HCT116 (cell line): ENCODE results near the gene CSH1.
"Not testable (repeated sequence)": the region's sequence is repeated elsewhere in the genome, so short reads cannot be mapped to it uniquely, and the experiment has no call there.

Experiments used
- CTCF ChIP-seq, 3 experiments: fragments of 200-600 bp in 1 of 3; sonication (generic) in 1 of 3; IDR thresholded peaks in 2 of 3; conservative IDR thresholded peaks in 1 of 3; 2 replicates each; pipeline ENCODE4 v1.5.1; 2012 to 2017; ENCODE audit warnings: low read depth in 2 of 3, low read length in 2 of 3, antibody characterized with exemption in 1 of 3, borderline replicate concordance in 1 of 3, control low read depth in 1 of 3, mild to moderate bottlenecking in 1 of 3, mixed read lengths in 1 of 3, mixed run types in 1 of 3, moderate library complexity in 1 of 3; ENCODE audit not compliant: insufficient read depth in 1 of 3
- EZH2 ChIP-seq: fragments of 200-600 bp; sonication (generic); IDR thresholded peaks from 2 replicates; pipeline ENCODE4 v1.6.1; 2017; ENCODE audit warnings: antibody characterized with exemption, mixed run types
- POLR2A ChIP-seq: IDR thresholded peaks from 2 replicates; pipeline ENCODE4 v1.7.0; 2011; ENCODE audit warnings: borderline replicate concordance; ENCODE audit not compliant: insufficient read depth, insufficient read length; ENCODE audit errors: extremely low read depth
- POLR2AphosphoS5 ChIP-seq: IDR thresholded peaks from 2 replicates; pipeline ENCODE4 v1.6.1; 2011; ENCODE audit warnings: mild to moderate bottlenecking, low read depth, low read length, moderate library complexity
- ZNF274 ChIP-seq: fragments of 200-500 bp; sonication (Bioruptor generic); IDR thresholded peaks from 2 replicates; pipeline ENCODE4 v1.6.1; 2014; ENCODE audit warnings: mild to moderate bottlenecking, low read depth, low read length, inconsistent platforms

- TF ChIP-seq CTCF (IDR thresholded peaks at IDR 0.05 in 2 of 3, conservative IDR thresholded peaks at IDR 0.05 in 1 of 3; ENCODE audit: borderline replicate concordance in 1 of 3, insufficient read depth in 1 of 3, low read depth in 2 of 3, low read length in 2 of 3); ZNF274; POLR2A; POLR2AphosphoS5; EZH2: not testable (repeated sequence)
Observed at GRCh38 chr17:63918789-63919305, 22.5 kb upstream of the CSH1 start, which contains the start of gene GH1.
